GM19035 (cell line): ENCODE data around the gene MARK3.

Source experiments
- ATAC-seq: cut with Tn5 transposase; IDR thresholded peaks from one replicate; pipeline ENCODE4 v1.9.1; 2021; ENCODE audit not compliant: unreplicated experiment

The MARK3 gene

GRCh38 chr14:103366741-103367140 is 18.5 kb upstream of the MARK3 start:
- ATAC-seq, result no peak

- no peak for ATAC-seq
Measured at GRCh38 chr14:103367995-103368394, 17.2 kb upstream of the MARK3 start.

GRCh38 chr14:103370087-103370486 is 15.1 kb upstream of the MARK3 start:
- no peak for ATAC-seq

- no peak for ATAC-seq
Measured at GRCh38 chr14:103372017-103372416, 13.2 kb upstream of the MARK3 start.

- ATAC-seq, result no peak
Measured at GRCh38 chr14:103372552-103373304, 12.5 kb upstream of the MARK3 start.

GRCh38 chr14:103374121-103374520 is 11.1 kb upstream of the MARK3 start:
- ATAC-seq, result no peak

- no peak for ATAC-seq
Measured at GRCh38 chr14:103377522-103378037, 7.6 kb upstream of the MARK3 start.

- ATAC-seq, result no peak
Measured at GRCh38 chr14:103378038-103378854, 7.0 kb upstream of the MARK3 start.

- ATAC-seq, result no peak
Measured at GRCh38 chr14:103380719-103381377, 4.4 kb upstream of the MARK3 start.

- no peak for ATAC-seq
Measured at GRCh38 chr14:103382376-103382775, 2.8 kb upstream of the MARK3 start.

GRCh38 chr14:103384450-103385151 is 614 bp upstream of the MARK3 start:
- peak; percentile 10 for ATAC-seq

GRCh38 chr14:103385929-103386712 is 906 bp downstream of the MARK3 start:
- ATAC-seq, result peak; percentile 2

GRCh38 chr14:103386713-103387329 is 1.6 kb downstream of the MARK3 start:
- no peak for ATAC-seq

- ATAC-seq, result no peak
Measured at GRCh38 chr14:103388664-103389063, 3.4 kb downstream of the MARK3 start.

- no peak for ATAC-seq
Measured at GRCh38 chr14:103390605-103391004, 5.4 kb downstream of the MARK3 start.

- ATAC-seq, result no peak
Measured at GRCh38 chr14:103391048-103391447, 5.8 kb downstream of the MARK3 start.

- ATAC-seq, result no peak
Measured at GRCh38 chr14:103392106-103392505, 6.9 kb downstream of the MARK3 start.

- ATAC-seq, result no peak
Measured at GRCh38 chr14:103392572-103392971, 7.4 kb downstream of the MARK3 start.

- no peak for ATAC-seq
Measured at GRCh38 chr14:103393070-103393469, 7.9 kb downstream of the MARK3 start.
